HEK293T (cell line): Measurements from ENCODE around the gene CRB3.

Experiments
- CTCF ChIA-PET: fragments of 350-600 bp; formaldehyde crosslinking; extraction: SDS; loops from one replicate; lab custom pipeline; 2021; ENCODE audit warnings: antibody characterized with exemption, inconsistent platforms; lab: Yijun Ruan, JAX
- POLR2A ChIA-PET: fragments of 350-600 bp; formaldehyde crosslinking; extraction: SDS; loops from one replicate; lab custom pipeline; 2020; ENCODE audit warnings: antibody characterized with exemption, inconsistent platforms; lab: Yijun Ruan, JAX
- DNase-seq: peaks from one replicate; pipeline ENCODE4 v3.0.0; 2012; ENCODE audit warnings: mixed read lengths; ENCODE audit errors: extremely low spot score
- ARNT ChIP-seq: fragments of 450-650 bp; IDR thresholded peaks from 2 replicates; pipeline ENCODE4 v1.6.1; 2017; ENCODE audit warnings: mild to moderate bottlenecking
- BHLHE40 ChIP-seq: fragments of 450-650 bp; IDR thresholded peaks from 2 replicates; pipeline ENCODE4 v1.6.1; 2016; ENCODE audit warnings: mild to moderate bottlenecking, moderate library complexity, borderline replicate concordance
- CTBP1 ChIP-seq: fragments of 450-650 bp; IDR thresholded peaks from 2 replicates; pipeline ENCODE4 v1.6.1; 2016; ENCODE audit warnings: borderline replicate concordance
- ELF4 ChIP-seq: fragments of 450-650 bp; IDR thresholded peaks from 2 replicates; pipeline ENCODE4 v1.6.1; 2017; ENCODE audit warnings: antibody characterized with exemption
- FOXA1 ChIP-seq: fragments of 450-650 bp; IDR thresholded peaks from 2 replicates; pipeline ENCODE4 v1.6.1; 2016; ENCODE audit warnings: mild to moderate bottlenecking
- FOXK2 ChIP-seq: fragments of 450-650 bp; IDR thresholded peaks from 2 replicates; pipeline ENCODE4 v1.6.1; 2016; ENCODE audit warnings: mild to moderate bottlenecking
- FOXM1 ChIP-seq: fragments of 450-650 bp; IDR thresholded peaks from 2 replicates; pipeline ENCODE4 v1.6.1; 2017; ENCODE audit warnings: mild to moderate bottlenecking, borderline replicate concordance
- HDGF ChIP-seq: fragments of 450-650 bp; IDR thresholded peaks from 2 replicates; pipeline ENCODE4 v1.6.1; 2017; ENCODE audit warnings: antibody characterized with exemption, borderline replicate concordance
- L3MBTL2 ChIP-seq: fragments of 450-650 bp; conservative IDR thresholded peaks from 2 replicates; pipeline ENCODE4 v1.6.1; 2016; ENCODE audit warnings: mild to moderate bottlenecking
- LEF1 ChIP-seq: fragments of 450-650 bp; IDR thresholded peaks from 2 replicates; pipeline ENCODE4 v1.6.1; 2017; ENCODE audit warnings: mild to moderate bottlenecking, borderline replicate concordance
- NFRKB ChIP-seq: fragments of 450-650 bp; IDR thresholded peaks from 2 replicates; pipeline ENCODE4 v1.6.1; 2016; ENCODE audit warnings: mild to moderate bottlenecking, moderate library complexity
- SP1 ChIP-seq: fragments of 450-650 bp; IDR thresholded peaks from 2 replicates; pipeline ENCODE4 v1.6.1; 2017
- SUZ12 ChIP-seq: fragments of 450-650 bp; IDR thresholded peaks from 2 replicates; pipeline ENCODE4 v1.6.1; 2016; ENCODE audit warnings: mild to moderate bottlenecking
- TARDBP ChIP-seq: fragments of 450-650 bp; IDR thresholded peaks from 2 replicates; pipeline ENCODE4 v1.6.1; 2016
- ZNF384 ChIP-seq: fragments of 450-650 bp; IDR thresholded peaks from 2 replicates; pipeline ENCODE4 v1.6.1; 2016
- TF ChIP-seq, protein P1 (sequence below): fragments of 450-650 bp; IDR thresholded peaks from 2 replicates; pipeline ENCODE4 v1.6.1; 2016

CRB3 gene

DNA sequence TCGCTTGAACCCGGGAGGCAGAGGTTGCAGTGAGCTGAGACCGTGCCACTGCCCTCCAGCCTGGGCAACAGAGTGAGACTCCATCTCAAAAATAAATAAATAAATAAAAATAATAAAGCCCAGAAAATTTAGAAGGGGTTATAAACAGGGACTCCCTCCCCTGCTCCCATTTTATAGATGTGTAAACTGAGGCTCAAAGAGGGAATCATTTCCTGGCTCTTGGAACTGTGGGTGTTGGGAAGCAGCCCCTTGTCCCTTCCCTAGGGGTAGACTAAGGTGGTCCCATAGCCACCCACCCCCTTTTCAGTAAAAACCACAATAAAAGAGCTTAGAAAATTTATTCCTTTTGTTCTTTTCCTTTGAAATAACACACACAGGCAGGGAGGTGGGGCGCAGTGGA, 24.3 kb upstream of the CRB3 start:
- ChIA-PET POLR2A (no interaction called here), CTCF (no interaction called here)
- no peak for DNase-seq
- no peak for TF ChIP-seq LEF1
- no peak for TF ChIP-seq CTBP1
- TF ChIP-seq, protein P1, sequence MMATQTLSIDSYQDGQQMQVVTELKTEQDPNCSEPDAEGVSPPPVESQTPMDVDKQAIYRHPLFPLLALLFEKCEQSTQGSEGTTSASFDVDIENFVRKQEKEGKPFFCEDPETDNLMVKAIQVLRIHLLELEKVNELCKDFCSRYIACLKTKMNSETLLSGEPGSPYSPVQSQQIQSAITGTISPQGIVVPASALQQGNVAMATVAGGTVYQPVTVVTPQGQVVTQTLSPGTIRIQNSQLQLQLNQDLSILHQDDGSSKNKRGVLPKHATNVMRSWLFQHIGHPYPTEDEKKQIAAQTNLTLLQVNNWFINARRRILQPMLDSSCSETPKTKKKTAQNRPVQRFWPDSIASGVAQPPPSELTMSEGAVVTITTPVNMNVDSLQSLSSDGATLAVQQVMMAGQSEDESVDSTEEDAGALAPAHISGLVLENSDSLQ: no peak
- TF ChIP-seq FOXK2: no peak
- TF ChIP-seq L3MBTL2: no peak
- TF ChIP-seq SP1: no peak
- no peak for TF ChIP-seq ELF4
- TF ChIP-seq FOXM1: no peak
- no peak for TF ChIP-seq SUZ12

DNA sequence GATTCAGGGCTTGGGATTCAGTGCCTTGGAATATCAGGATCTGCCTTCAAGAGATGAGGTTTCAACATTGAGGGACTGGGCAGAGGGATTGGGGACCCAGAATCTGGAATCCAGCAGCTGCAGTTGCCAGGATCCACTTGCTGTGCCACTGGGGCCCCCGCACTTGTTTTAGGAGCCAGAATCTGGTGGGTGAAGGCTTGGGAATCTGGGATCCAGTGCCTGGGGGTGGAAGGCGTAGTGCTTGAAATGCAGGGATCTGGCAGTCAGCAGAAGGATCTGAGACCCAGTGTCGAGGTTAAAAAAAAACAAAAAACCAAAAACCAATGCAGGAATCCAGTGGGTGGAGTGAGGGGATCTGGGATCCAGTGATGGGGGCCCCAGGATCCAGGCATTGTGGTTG, 23.2 kb upstream of the CRB3 start:
- TF ChIP-seq L3MBTL2: no peak
- TF ChIP-seq BHLHE40: no peak
- TF ChIP-seq ZNF384: no peak
- TF ChIP-seq LEF1: no peak
- TF ChIP-seq FOXA1: no peak
- ChIA-PET CTCF (no interaction called here), POLR2A (no interaction called here)
- no peak for DNase-seq

DNA sequence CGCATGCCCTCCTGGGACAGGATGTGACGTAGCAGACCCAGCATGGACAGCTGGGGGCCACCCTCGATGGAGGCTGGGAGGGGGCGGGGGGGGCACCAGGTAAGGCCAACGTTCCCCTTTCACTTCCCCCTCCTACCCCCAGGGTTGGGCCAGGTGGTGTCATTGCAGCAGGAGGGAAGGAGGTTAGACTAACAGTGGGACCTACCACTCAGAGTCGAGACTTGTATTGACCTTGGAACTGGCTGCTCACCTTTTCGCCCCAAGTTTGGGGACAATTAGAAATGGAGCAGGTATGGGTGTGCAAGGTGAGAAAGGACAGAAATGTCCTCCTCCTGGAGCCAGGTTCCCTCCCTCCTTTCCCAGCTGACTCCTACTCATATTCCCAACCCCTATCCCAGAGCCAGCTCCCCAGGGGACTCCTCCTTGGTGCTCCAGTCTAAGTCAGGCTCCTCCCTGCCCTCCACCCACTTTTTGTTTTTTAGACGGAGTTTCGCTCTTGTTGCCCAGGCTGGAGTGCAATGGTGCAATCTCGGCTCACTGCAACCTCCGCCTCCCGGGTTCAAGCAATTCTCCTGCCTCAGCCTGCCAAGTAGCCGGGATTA, 21.9 kb upstream of the CRB3 start:
- ChIA-PET POLR2A (no interaction called here), CTCF (no interaction called here)
- no peak for TF ChIP-seq FOXA1
- no peak for TF ChIP-seq CTBP1
- no peak for DNase-seq

DNA sequence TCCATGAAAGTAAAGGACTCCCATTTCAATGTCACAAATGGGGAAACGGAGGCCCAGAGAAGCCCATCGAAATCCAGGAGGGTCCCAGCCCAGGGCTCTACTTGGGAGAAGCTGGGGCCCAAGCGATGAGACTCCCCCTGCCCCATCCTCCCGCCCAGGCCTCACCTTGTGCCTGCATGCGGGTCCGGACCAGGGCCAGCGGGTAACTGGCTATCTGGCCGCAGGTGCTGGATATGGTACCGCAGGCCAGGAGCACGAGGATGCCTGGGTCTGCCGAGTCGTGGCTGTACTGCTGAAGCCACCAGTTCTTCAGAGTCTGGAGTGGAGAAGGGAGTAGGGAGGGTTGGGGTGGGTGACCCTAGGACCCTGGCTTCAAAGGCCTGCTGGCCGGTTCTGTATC, 20.1 kb upstream of the CRB3 start:
- TF ChIP-seq L3MBTL2 (no peak), SUZ12 (no peak), ELF4 (no peak), ZNF384 (no peak), NFRKB (no peak), CTBP1 (no peak), ARNT (no peak), HDGF (no peak), FOXM1 (no peak)
- TF ChIP-seq, protein P1: no peak
- ChIA-PET POLR2A (no interaction called here), CTCF (no interaction called here)

DNA sequence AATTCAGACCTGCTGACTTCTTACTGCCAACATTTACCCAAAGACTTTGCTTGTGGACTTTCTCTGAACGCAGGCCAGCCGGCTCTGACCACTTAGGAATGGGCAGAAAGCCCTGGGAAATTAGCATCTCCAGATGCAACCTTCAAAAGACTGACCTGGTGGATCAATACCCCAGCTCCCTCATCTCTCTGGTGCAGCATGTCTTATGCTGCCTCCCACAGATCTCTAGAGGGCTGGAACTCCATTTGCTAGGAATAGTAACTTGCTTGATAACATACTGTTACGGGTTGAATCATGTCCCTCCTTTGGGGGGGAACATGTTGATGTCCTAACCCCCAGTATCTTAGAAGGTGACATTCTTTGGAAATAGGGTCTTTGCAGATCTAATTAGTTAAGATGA, 17.6 kb upstream of the CRB3 start:
- no peak for TF ChIP-seq FOXA1
- no peak for TF ChIP-seq CTBP1
- TF ChIP-seq TARDBP: no peak
- TF ChIP-seq L3MBTL2: no peak
- TF ChIP-seq BHLHE40: no peak
- no peak for TF ChIP-seq FOXM1
- CTCF ChIA-PET: no interaction called here
- POLR2A ChIA-PET: no interaction called here
- DNase-seq: no peak

More for the DNA sequence above, 20.1 kb upstream of the CRB3 start:
- DNase-seq: no peak

DNA sequence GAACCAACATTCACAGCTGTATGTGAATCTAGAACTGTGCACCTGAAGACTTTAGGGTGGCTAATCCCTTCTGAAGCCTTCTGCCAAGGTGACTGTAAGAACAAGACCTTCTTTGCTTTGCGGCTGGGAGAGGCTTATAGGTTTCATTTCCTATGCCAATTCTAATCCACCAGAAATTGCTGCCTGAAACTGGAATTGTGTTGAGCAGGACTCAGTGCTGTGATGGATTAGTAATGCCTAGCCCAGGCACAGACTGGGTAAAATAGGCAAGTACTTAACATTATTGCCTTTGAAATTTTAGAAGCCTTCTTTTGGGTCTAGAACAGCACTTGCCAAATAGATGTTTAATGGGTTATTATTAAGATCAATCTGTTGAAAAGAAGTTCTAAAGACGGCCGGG, 16.0 kb upstream of the CRB3 start:
- ChIA-PET POLR2A (interaction anchor here (1.0 kb wide), 1 partner anchor 23 kb away, joined by 3 read pairs; no protein-coding TSS in a partner anchor), CTCF (no interaction called here)
- no peak for TF ChIP-seq NFRKB
- TF ChIP-seq ZNF384: no peak
- no peak for TF ChIP-seq BHLHE40
- TF ChIP-seq HDGF: no peak
- no peak for TF ChIP-seq TARDBP
- TF ChIP-seq, protein P1: no peak
- no peak for TF ChIP-seq FOXM1

DNA sequence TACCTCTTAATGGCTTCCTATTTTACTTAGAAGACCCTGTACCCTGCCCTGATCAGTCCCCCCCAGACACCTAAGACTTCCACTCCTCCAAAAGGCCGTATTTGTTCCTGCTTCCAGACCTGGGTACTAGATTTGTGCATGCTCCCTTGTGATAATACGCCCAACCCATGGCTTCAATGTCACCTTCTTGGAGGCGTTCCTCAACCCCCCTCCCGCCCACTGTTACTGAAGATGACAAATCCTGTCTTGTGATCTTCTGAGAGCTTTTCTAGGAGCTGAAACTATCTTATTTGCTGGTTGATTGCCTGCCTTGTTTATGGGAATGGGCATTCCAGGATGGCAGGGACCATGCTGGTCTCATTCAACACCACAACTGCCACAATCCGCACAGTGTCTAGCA, 13.9 kb upstream of the CRB3 start:
- ChIA-PET POLR2A (no interaction called here), CTCF (no interaction called here)
- TF ChIP-seq NFRKB (no peak), BHLHE40 (no peak), FOXA1 (no peak), HDGF (no peak), FOXK2 (no peak), ELF4 (no peak), ZNF384 (no peak)
- no peak for DNase-seq

More for the DNA sequence above, 16.0 kb upstream of the CRB3 start:
- no peak for DNase-seq
